ELF-1 (cell line): ENCODE measurements around the gene ECE2.

ENCODE experiments used
- DNase-seq: peaks from one replicate; pipeline ENCODE4 v3.0.0-alpha.2; 2016; ENCODE audit warnings: low read depth, low spot score

ECE2 gene

DNA sequence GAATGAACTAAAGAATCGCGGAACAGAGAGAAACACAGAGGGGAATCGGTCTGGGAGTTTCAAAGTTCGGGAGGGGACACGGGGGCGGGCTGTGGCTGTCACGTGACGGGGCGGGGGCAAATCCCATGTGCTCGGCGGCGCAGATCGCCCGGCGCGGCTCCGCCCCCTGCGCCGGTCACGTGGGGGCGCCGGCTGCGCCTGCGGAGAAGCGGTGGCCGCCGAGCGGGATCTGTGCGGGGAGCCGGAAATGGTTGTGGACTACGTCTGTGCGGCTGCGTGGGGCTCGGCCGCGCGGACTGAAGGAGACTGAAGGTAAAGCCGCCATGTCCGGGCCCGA is 38.5 kb downstream of the ECE2 start, which contains the start of gene EIF4G1:
TSS of gene EIF4G1 (plus strand) at position 244 of the 337 bp plus-strand sequence. CDS start 1,191 bp downstream, outside the sequence.
- peak; percentile 93 for DNase-seq

DNA sequence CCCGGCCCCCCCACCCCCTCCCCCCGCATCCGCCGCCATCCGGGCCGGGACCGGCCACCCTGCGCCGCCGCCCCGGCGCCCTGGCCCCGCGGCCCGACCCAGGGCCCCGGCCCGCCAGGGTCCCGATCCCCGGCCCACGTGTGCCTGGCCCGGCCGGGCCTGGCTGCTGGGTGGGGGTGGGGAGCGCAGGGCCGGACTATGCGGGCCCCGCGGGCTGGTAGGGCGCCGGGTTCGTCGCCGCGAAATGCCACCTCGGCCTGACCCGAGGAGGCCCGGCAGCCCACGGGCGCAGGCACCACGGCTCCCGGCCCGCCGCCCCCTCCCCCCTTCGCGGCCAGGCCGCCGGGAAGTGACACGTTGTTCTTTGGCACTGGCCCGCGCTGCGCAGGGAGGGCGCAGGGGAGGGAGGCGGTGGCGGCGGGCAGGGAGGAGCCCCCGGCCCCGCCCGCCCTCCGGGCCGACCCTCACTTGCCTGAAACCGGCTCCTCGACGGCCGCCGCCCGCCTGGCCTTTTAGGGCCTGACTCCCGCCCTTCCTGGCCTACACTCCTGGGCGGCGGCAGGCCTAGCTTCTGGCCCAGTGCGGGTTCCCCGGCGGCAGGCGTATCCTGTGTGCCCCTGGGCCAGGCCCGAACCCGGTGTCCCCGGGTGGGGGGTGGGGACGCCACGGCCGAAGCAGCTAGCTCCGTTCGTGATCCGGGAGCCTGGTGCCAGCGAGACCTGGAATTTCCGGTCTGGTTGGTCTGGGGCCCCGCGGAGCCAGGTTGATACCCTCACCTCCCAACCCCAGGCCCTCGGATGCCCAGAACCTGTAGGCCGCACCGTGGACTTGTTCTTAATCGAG is 39.1 kb downstream of the ECE2 start:
- peak; percentile 66 for DNase-seq

DNA sequence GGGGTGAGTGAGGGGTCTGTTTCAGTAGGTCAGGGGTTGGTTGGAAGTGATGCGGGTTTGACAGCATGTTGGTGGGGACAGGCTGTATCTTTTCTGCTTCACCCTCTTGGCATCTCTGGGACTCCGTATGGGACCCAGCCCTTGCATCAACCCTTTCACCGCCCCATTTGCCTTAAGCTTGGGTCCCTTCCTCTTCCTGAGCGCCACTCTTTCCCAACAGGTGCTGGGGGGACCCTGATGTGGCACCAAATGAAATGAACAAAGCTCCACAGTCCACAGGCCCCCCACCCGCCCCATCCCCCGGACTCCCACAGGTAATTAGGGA is 39.7 kb downstream of the ECE2 start:
- DNase-seq, result no peak

DNA sequence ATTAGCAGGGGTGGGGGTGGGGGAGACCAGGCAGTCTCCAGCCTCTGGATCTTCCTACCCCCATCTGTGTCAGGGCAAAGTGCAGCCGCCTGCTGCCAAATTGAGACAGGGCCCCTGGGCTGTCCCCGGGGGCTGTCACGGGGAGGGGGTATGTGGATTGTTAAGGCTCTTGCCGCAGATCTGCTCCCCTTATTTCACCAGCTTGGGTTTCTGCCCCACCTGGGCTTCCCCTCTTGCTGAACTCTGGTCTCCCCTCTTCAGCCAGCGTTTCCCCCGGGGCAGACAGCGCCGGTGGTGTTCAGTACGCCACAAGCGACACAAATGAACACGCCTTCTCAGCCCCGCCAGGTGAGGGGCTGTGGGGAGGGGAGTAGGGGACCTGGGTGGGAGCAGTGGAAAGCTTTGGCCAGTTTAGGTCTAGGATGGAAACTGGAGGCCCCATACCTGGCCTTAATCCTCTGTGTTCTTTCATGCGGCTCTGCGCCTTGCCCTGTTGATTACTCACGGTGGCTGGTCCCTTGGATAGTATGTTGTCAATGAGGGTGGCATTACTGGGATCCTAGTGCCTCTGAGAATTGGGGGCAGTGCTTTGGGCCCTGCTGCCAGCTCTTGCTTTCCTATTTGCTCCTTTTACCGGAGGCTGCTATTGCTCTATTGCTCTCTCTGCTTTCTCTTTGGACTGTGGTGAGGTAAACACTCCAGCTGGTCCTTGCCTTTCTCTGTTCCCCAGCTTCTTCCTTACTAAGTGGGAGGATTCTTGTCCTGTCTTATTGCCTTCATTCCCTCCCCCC is 40.2 kb downstream of the ECE2 start:
- DNase-seq, result peak; percentile 22

DNA sequence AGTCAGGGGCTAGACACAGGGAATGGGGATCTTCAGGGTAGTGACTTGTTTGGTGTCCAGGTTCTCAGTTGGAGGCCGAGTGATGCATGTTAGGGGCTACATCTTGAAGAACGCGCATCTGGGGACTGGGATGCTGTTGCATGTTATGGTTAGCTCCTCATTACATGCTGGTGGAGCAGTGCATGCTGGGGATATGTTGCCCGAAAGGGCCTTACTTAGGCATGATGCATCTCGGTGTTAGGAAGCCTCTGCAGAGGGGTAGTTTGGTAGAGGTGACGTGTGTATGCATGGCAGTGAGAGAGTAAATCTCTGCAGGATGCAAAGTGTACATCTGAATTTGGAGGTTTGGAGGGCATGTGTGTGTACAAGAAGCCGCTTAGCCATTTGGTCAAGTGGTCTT is 41.0 kb downstream of the ECE2 start:
- no peak for DNase-seq

DNA sequence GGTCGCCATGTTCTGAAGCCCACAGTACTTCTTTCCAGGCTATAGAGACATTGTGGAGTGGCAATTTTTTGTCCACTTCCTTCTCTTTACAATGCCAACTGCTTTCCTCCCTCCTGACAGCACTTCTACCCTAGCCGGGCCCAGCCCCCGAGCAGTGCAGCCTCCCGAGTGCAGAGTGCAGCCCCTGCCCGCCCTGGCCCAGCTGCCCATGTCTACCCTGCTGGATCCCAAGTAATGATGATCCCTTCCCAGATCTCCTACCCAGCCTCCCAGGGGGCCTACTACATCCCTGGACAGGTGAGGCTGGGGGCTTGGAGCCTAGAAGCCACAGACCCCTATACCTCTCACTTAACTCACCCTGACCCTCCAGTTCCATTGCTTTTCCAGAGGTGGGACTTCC is 41.4 kb downstream of the ECE2 start:
- DNase-seq, result no peak

DNA sequence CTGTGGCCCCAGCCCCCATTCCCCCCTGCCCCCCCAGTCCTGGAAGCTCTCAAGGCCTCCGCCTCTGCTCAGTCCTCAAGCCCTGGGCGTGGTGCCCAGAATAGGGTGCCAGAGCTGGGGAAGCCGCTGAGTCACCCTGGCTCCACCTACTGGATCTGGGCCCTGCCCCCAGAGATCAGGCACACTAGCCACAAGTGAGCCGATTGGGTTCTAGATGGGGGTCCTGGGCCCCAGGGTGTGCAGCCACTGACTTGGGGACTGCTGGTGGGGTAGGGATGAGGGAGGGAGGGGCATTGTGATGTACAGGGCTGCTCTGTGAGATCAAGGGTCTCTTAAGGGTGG is 44.3 kb downstream of the ECE2 start:
- no peak for DNase-seq

DNA sequence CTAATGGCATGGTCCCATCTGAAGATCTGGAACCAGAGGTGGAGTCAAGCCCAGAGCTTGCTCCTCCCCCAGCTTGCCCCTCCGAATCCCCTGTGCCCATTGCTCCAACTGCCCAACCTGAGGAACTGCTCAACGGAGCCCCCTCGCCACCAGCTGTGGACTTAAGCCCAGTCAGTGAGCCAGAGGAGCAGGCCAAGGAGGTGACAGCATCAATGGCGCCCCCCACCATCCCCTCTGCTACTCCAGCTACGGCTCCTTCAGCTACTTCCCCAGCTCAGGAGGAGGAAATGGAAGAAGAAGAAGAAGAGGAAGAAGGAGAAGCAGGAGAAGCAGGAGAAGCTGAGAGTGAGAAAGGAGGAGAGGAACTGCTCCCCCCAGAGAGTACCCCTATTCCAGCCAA is 45.8 kb downstream of the ECE2 start:
- DNase-seq, result no peak

DNA sequence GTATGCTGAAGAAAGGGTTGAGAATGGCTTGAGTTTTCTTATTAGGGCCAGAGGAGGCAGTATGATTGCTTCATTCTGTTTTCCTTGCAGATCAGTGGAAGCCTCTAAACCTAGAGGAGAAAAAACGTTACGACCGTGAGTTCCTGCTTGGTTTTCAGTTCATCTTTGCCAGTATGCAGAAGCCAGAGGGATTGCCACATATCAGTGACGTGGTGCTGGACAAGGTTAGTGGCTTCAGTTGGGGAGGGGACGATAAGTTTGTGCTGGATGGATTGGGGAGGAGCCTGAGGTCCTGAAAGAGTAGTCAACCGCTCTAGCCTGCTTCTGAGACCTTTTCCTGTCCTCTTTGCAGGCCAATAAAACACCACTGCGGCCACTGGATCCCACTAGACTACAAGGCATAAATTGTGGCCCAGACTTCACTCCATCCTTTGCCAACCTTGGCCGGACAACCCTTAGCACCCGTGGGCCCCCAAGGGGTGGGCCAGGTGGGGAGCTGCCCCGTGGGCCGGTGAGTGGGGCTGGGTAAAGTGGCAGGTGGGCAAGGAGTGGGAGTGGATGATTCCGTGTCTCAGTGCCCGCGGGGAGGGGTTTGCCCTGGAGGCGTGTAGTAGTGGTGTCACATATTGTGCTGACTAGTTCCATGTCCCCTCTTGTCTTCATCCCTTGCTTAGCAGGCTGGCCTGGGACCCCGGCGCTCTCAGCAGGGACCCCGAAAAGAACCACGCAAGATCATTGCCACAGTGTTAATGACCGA is 47.1 kb downstream of the ECE2 start:
- no peak for DNase-seq

DNA sequence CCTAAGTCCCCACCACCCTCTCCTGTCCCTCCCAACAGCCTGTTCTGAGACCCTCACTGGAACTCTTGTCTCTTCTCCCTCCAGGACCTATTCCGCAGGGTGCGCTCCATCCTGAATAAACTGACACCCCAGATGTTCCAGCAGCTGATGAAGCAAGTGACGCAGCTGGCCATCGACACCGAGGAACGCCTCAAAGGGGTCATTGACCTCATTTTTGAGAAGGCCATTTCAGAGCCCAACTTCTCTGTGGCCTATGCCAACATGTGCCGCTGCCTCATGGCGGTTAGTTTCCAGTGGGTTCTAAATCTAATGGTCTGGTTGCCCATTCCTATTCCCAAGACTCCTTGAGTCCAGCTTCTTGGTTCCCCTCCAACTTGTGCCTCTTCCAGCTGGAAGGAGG is 47.9 kb downstream of the ECE2 start:
- DNase-seq, result no peak

DNA sequence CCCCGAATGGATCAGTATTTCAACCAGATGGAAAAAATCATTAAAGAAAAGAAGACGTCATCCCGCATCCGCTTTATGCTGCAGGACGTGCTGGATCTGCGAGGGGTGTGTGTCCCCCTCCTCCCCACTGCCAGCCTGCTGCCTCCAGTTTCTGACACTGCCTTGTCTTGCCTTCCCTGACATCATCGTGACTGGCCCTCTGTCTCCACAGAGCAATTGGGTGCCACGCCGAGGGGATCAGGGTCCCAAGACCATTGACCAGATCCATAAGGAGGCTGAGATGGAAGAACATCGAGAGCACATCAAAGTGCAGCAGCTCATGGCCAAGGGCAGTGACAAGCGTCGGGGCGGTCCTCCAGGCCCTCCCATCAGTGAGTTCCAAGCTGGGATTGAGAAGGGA is 49.4 kb downstream of the ECE2 start:
- no peak for DNase-seq

DNA sequence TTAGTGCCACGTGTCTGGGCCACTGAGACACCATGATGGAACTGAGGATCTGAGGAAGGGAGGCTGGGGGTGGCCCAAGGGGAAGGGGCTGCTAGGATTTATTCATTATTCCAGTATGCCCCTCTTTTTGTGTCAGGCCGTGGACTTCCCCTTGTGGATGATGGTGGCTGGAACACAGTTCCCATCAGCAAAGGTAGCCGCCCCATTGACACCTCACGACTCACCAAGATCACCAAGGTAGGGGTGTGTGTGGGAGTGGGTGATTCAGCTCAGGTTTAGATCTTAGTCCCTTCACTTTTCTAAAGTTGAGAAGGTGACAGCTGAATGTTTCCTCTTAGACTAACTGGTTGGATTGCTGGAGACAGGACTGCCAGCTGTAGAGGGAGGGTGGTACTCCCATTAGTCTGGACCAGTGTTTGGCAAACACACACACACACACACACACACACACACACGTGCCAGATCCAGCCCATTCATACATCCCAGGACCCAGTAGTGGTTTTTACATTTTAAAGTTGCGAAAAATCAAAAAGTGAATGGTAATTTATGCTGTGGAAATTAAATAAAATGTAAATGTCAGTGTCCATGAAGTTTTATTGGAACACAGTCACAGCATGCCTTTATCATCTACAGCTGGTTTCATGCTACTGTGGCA is 50.0 kb downstream of the ECE2 start:
- no peak for DNase-seq

DNA sequence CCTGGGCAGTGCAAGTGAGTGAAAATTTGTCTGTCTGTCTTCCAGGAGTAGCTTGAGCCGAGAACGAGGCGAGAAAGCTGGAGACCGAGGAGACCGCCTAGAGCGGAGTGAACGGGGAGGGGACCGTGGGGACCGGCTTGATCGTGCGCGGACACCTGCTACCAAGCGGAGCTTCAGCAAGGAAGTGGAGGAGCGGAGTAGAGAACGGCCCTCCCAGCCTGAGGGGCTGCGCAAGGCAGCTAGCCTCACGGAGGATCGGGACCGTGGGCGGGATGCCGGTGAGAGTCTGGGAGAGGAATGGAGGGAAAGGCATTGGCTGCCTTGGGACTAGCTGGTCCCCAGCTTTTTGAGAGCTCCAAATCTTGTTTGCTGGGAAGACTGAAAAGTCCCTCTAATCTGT is 51.3 kb downstream of the ECE2 start:
- no peak for DNase-seq

DNA sequence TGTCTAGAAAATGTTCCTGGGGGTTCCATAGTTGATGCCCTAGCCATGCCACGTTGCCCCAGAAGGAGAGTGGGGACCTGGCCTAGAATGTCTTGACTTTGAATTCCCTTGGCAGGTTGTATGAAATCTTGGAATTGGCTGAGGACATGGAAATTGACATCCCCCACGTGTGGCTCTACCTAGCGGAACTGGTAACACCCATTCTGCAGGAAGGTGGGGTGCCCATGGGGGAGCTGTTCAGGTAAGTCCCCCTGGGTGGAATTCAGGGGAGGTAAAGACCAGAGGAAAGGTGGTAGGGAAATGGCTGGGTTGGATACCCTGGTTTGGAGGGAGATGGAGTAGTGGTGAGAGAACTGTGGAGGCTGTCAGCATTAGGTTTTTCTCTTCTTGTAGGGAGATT is 52.7 kb downstream of the ECE2 start:
- DNase-seq, result no peak

DNA sequence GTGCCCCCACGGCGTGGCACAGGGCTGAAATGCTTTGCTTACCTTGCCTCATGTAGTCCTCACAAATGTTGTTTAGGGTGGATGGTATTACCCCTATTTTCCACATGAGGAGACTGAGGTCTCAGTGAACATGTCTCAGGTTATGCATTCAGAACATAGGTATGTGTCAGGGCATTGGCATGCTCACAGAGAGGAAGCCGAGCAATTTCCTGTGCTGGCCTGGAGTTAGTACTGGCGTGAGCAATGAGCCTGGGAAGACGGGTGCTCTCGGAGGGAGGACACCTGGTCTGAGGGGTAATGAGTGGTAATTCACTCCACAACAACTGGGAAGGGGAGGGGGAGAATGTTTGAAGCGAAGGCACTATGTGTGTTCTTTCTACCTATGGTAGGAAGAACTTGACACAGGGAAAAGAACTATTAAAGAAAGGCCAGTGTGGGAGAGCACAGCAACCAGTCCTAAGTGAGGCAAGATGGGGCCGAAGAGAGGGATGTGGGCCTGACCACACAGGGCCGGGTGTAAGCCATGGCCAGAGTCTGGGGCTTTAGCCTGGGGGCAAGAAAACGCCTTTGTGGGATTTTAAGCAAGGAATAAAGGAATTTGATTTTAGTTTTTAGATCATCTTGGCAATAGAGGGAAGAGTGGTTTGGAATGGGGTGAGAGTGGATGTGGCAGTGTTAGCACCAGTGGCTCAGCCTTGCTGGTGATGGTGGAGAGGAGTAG is 56.7 kb downstream of the ECE2 start:
- DNase-seq, result no peak

DNA sequence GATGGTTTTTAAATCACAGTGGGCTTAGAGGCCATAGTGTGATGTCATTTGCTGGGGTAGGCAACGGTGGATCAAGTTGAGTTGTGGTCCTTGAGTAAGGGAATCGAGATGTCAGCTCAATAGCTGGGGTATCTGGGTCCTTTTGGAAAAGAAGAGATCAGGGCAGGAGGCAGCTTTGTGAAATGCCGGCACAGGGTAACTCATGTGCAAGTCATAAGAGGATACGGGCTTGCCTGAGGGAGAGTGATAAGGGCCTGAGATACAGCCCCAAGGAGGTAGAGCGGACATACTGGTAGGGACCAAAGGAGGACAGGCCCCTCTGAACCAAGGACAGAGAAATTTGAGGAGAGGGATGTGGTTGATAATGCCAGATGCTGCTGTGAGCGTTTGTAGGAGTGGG is 57.4 kb downstream of the ECE2 start:
- no peak for DNase-seq

DNA sequence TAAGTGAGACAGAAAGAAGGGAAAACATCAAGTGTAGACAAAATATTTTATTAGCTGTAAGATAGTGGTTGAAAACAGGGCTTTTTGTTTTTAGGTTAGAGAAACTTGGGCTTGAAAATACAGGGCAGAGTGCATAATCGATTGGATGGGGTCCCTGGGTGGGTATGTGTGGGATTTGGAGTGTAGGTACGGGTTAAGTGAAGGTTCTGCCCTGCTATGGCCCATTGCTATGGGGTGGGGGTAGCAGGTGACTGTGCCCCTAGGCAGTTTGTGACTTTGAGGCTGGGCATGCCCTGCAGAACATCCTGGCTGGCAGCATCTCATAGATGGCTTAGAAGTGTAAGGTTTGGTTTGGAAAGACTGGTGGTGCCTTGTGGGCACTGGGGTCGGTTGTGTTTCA is 57.9 kb downstream of the ECE2 start:
- no peak for DNase-seq

DNA sequence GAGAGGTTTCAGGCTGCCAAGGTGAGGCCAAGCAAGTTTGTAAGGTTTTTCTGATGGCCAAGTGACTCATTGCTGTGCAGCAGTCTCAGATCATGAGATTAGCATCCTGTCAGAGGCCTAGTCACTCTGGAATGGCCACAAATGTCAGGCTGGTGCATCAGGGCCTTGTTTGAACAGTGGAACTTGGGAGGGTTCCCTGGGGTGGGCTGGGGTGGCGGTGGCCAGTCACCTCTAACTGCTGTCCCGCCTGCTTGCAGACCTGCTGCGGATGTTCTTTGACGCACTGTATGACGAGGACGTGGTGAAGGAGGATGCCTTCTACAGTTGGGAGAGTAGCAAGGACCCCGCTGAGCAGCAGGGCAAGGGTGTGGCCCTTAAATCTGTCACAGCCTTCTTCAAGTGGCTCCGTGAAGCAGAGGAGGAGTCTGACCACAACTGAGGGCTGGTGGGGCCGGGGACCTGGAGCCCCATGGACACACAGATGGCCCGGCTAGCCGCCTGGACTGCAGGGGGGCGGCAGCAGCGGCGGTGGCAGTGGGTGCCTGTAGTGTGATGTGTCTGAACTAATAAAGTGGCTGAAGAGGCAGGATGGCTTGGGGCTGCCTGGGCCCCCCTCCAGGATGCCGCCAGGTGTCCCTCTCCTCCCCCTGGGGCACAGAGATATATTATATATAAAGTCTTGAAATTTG is 58.8 kb downstream of the ECE2 start:
- no peak for DNase-seq

DNA sequence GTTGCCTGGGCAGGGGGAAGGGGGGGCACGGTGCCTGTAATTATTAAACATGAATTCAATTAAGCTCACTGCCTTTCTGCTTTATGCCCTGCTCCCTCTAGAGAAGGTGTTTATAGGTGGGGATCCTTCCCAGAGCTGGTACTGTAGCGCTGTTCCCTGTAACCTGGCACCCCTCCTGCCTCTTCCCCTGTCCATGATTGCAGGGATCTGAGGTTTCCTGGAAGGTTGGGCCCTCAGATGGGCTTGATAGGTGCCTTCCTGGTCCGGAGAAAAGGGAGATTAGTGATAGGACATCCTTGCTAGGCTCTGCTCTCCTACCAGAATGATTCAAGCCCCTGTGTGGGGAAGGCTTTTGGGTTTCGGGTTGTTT is 59.5 kb downstream of the ECE2 start:
- DNase-seq, result no peak

DNA sequence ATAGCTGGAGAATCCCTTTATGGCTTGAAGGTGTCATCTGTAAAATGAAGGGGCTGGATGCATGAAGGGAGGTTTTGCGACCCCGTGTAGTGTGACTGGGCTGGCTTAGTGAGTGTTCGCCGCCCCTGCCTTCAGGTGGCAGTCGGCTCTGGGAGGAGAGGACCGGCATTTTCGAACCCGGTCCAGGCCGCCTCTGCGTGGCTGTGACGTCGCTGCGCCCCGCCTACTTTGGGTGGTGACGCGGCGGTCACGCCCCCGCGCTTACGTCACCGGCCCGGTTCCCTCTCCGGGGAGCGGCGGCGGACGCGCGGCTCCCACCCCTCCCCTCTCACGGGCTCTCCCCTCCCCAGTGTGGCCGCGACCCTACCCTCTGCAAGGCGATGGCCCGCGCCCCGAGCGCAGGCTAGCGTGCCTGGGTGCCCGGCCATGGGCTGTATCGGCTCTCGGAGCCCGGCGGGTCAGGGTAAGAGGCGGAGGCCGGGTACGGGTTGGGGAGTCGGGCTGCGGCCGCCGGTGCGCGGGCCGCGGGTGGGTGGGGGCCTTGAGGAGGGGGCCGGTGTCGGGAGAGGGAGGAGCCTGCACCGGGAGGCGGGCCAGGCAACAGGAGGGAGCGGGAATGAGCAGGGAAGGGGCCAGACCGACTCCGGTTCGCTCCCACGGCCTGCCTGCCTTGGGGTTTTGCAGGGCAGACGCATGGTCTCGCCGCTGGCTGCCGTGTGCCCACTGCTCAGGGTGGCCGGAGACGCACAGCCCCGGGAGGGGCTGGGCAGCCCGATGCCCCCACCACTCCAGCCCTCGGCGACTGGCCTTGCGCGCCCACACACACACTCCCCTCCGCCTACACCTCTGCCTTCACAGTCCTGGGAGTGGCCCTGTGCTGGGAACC is 60.1 kb downstream of the ECE2 start:
- peak; percentile 96 for DNase-seq
